Measurements from ENCODE around the gene E2F8. TPM values are rescaled to one million over a fixed set of nuclear protein-coding genes. Genes with fewer than 3 reads are reported as not detected.

Gene E2F8
- total RNA-seq, 1 experiment from 2014 or later: 18.4 TPM

- no peaks in the 10 kb centered on the region for H3K9me3 ChIP-seq (ENCODE audit: control insufficient read depth in 1 of 2, insufficient read depth in 1 of 2, low read depth in 1 of 2, low read length in 2 of 2)
- no peak for TF ChIP-seq EZH2 (IDR thresholded peaks at IDR 0.05)
- TF ChIP-seq SP1 (IDR thresholded peaks at IDR 0.05; ENCODE audit: low read depth): no peak
- TF ChIP-seq JUND (IDR thresholded peaks at IDR 0.05): no peak
- no peak for TF ChIP-seq SRF (IDR thresholded peaks at IDR 0.05; ENCODE audit: low read depth)
- H3K27me3 ChIP-seq (ENCODE audit: insufficient read depth, low read length): no peaks in the 10 kb centered on the region
- no peak overlapping the region for H3K4me3 ChIP-seq (replicated peaks in 1 of 2; ENCODE audit: low read depth in 1 of 2, low read length in 2 of 2)
- ChIA-PET CTCF (no interaction called here), RAD21 (ENCODE audit: low non-redundant PET in 1 of 2, low total read pairs in 2 of 2, uncharacterized antibody in 2 of 2, unreplicated experiment in 2 of 2) (no interaction called here), POLR2A (no interaction called here)
- no peak overlapping the region for H3K9ac ChIP-seq (ENCODE audit: low read length)
- no peak for ATAC-seq
- H3K4me2 ChIP-seq (ENCODE audit: low read length): no peak overlapping the region
- no peak for DNase-seq (ENCODE audit: low read depth, low spot score)
- peaks cover 17 to 63% of the 10 kb centered on the region in 2 experiments; a peak in 2 of 4 replicates for H3K36me3 ChIP-seq (ENCODE audit: control insufficient read depth in 1 of 2, insufficient read depth in 2 of 2, low read length in 2 of 2)
- H3K4me1 ChIP-seq (ENCODE audit: control insufficient read depth in 1 of 2, insufficient read depth in 2 of 2, low read length in 2 of 2): no peaks in the 10 kb centered on the region
- no peaks in the 10 kb centered on the region for H3K9me2 ChIP-seq (ENCODE audit: insufficient read depth)
- H4K20me1 ChIP-seq (ENCODE audit: insufficient read depth): no peaks in the 10 kb centered on the region; the same call in 1 of the 2 replicates
- no TSS peak for BruUV-seq (replicated peaks)
- no peak overlapping the region for H2AFZ ChIP-seq (ENCODE audit: low read depth, low read length, poor library complexity, severe bottlenecking)
- no peaks in the 10 kb centered on the region for H3K79me2 ChIP-seq (ENCODE audit: insufficient read depth, low read length)
- H3K27ac ChIP-seq (ENCODE audit: low read depth, low read length): no peak overlapping the region
- intact Hi-C loops (cut with micrococcal nuclease): no loop called here
Measured at GRCh38 chr11:19226378-19227195, 14.2 kb downstream of the E2F8 start.

GRCh38 chr11:19225581-19225980, 15.2 kb downstream of the E2F8 start:
- Histone ChIP-seq H3K4me3 (replicated peaks in 1 of 2; ENCODE audit: low read depth in 1 of 2, low read length in 2 of 2) (no peak overlapping the region), H3K9ac (ENCODE audit: low read length) (no peak overlapping the region), H3K79me2 (ENCODE audit: insufficient read depth, low read length) (no peaks in the 10 kb centered on the region), H3K36me3 (ENCODE audit: control insufficient read depth in 1 of 2, insufficient read depth in 2 of 2, low read length in 2 of 2) (peaks cover 15 to 56% of the 10 kb centered on the region in 2 experiments; a peak in 2 of 4 replicates), H3K27ac (ENCODE audit: low read depth, low read length) (no peak overlapping the region), H2AFZ (ENCODE audit: low read depth, low read length, poor library complexity, severe bottlenecking) (no peak overlapping the region), H3K9me3 (ENCODE audit: control insufficient read depth in 1 of 2, insufficient read depth in 1 of 2, low read depth in 1 of 2, low read length in 2 of 2) (no peaks in the 10 kb centered on the region), H3K4me1 (ENCODE audit: control insufficient read depth in 1 of 2, insufficient read depth in 2 of 2, low read length in 2 of 2) (no peaks in the 10 kb centered on the region), H3K27me3 (ENCODE audit: insufficient read depth, low read length) (no peaks in the 10 kb centered on the region), H4K20me1 (ENCODE audit: insufficient read depth) (no peaks in the 10 kb centered on the region; the same call in 1 of the 2 replicates), H3K9me2 (ENCODE audit: insufficient read depth) (no peaks in the 10 kb centered on the region), H3K4me2 (ENCODE audit: low read length) (no peak overlapping the region)
- intact Hi-C loops (cut with micrococcal nuclease): no loop called here
- no peak for DNase-seq (ENCODE audit: low read depth, low spot score)
- ChIA-PET CTCF (no interaction called here), RAD21 (ENCODE audit: low non-redundant PET in 1 of 2, low total read pairs in 2 of 2, uncharacterized antibody in 2 of 2, unreplicated experiment in 2 of 2) (no interaction called here), POLR2A (no interaction called here)
- BruUV-seq (replicated peaks): no TSS peak
- TF ChIP-seq YY1 (IDR thresholded peaks at IDR 0.05; ENCODE audit: extremely low read depth, insufficient replicate concordance, low read depth, low read length) (no peak), EZH2phosphoT487 (IDR thresholded peaks at IDR 0.05; ENCODE audit: borderline replicate concordance) (no peak), CEBPB (IDR thresholded peaks at IDR 0.05; ENCODE audit: low read depth) (no peak), MAX (IDR thresholded peaks at IDR 0.05) (no peak), POLR2A (IDR thresholded peaks at IDR 0.05; ENCODE audit: borderline replicate concordance, extremely low read depth, insufficient read depth, insufficient read length) (no peak), ELF1 (IDR thresholded peaks at IDR 0.05; ENCODE audit: borderline replicate concordance, low read depth) (no peak), JUND (IDR thresholded peaks at IDR 0.05) (no peak), SP1 (IDR thresholded peaks at IDR 0.05; ENCODE audit: low read depth) (no peak), FOSL1 (IDR thresholded peaks at IDR 0.05; ENCODE audit: low read depth) (no peak), SRF (IDR thresholded peaks at IDR 0.05; ENCODE audit: low read depth) (no peak), TCF7L2 (IDR thresholded peaks at IDR 0.05; ENCODE audit: borderline replicate concordance, extremely low read depth, insufficient read depth, insufficient read length) (no peak)
- TF ChIP-seq, protein P1, sequence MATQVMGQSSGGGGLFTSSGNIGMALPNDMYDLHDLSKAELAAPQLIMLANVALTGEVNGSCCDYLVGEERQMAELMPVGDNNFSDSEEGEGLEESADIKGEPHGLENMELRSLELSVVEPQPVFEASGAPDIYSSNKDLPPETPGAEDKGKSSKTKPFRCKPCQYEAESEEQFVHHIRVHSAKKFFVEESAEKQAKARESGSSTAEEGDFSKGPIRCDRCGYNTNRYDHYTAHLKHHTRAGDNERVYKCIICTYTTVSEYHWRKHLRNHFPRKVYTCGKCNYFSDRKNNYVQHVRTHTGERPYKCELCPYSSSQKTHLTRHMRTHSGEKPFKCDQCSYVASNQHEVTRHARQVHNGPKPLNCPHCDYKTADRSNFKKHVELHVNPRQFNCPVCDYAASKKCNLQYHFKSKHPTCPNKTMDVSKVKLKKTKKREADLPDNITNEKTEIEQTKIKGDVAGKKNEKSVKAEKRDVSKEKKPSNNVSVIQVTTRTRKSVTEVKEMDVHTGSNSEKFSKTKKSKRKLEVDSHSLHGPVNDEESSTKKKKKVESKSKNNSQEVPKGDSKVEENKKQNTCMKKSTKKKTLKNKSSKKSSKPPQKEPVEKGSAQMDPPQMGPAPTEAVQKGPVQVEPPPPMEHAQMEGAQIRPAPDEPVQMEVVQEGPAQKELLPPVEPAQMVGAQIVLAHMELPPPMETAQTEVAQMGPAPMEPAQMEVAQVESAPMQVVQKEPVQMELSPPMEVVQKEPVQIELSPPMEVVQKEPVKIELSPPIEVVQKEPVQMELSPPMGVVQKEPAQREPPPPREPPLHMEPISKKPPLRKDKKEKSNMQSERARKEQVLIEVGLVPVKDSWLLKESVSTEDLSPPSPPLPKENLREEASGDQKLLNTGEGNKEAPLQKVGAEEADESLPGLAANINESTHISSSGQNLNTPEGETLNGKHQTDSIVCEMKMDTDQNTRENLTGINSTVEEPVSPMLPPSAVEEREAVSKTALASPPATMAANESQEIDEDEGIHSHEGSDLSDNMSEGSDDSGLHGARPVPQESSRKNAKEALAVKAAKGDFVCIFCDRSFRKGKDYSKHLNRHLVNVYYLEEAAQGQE (IDR thresholded peaks at IDR 0.05; ENCODE audit: low read depth): no peak
- no peak for ATAC-seq

Measured in HCT116 (cell line).